Colonic mucosa (tissue), 4 donors: ENCODE results near the gene HORMAD2. TPM values are rescaled to one million over a fixed set of nuclear protein-coding genes. Genes with fewer than 3 reads are reported as not detected.

ENCODE experiments used
- DNase-seq: peaks from one replicate; pipeline ENCODE4 v3.0.0-alpha.2; 2020
- H3K27ac ChIP-seq: fragments of 200-600 bp; one replicate; pipeline ENCODE4 v1.8.0; 2021
- H3K27me3 ChIP-seq: fragments of 200-600 bp; one replicate; pipeline ENCODE4 v1.8.0; 2021
- H3K36me3 ChIP-seq: fragments of 200-600 bp; one replicate; pipeline ENCODE4 v1.8.0; 2021
- H3K4me1 ChIP-seq: fragments of 200-600 bp; one replicate; pipeline ENCODE4 v1.8.0; 2021; ENCODE audit warnings: mild to moderate bottlenecking
- H3K4me3 ChIP-seq: fragments of 200-600 bp; one replicate; pipeline ENCODE4 v1.8.0; 2021
- H3K9ac ChIP-seq, 2 donors: one replicate each; pipeline ENCODE4 v1.7.0; 2013; ENCODE audit warnings: control low read depth in 2 of 2, low read depth in 2 of 2, low read length in 2 of 2
- H3K9me3 ChIP-seq: fragments of 200-600 bp; one replicate; pipeline ENCODE4 v1.8.0; 2021
- intact Hi-C: fragments of 100-400 bp; cut with DNase I; formaldehyde crosslinking; loops from one replicate; pipeline ENCODE4 v1.14.1; 2022
- total RNA-seq, 2 donors: library from RNA; stranded (reverse); fragmentation: NEBNext Ultra II Directional in 1 of 2; extraction: Animal tissue kit (Norgen Biotek cat#: 25700) in 1 of 2; gene quantifications; one replicate each; pipeline ENCODE4 v1.2.1, GENCODE V29; 2021
- TF ChIP-seq, protein P1 (sequence below): fragments of 200-600 bp; IDR thresholded peaks from one replicate; pipeline ENCODE4 v1.8.0; 2022; ENCODE audit warnings: antibody characterized with exemption, mild to moderate bottlenecking
- donor health status: healthy.
- donor health status: DM: no; HTN: no; CAD: no.
- donor health status: DM: no; HTN: no; CAD: no.

Gene HORMAD2
- total RNA-seq, 2 donors from 2014 or later = not detected

GRCh38 chr22:30161051-30161469 lies 80.8 kb downstream of the HORMAD2 start:
- Histone ChIP-seq H3K36me3 (no peaks in the 10 kb centered on the region), H3K27me3 (no peaks in the 10 kb centered on the region), H3K4me1 (no peaks in the 10 kb centered on the region), H3K9me3 (no peaks in the 10 kb centered on the region), H3K27ac (no peak overlapping the region), H3K9ac (no peak overlapping the region), H3K4me3 (no peak overlapping the region)
- DNase-seq = no peak
- TF ChIP-seq, protein P1, sequence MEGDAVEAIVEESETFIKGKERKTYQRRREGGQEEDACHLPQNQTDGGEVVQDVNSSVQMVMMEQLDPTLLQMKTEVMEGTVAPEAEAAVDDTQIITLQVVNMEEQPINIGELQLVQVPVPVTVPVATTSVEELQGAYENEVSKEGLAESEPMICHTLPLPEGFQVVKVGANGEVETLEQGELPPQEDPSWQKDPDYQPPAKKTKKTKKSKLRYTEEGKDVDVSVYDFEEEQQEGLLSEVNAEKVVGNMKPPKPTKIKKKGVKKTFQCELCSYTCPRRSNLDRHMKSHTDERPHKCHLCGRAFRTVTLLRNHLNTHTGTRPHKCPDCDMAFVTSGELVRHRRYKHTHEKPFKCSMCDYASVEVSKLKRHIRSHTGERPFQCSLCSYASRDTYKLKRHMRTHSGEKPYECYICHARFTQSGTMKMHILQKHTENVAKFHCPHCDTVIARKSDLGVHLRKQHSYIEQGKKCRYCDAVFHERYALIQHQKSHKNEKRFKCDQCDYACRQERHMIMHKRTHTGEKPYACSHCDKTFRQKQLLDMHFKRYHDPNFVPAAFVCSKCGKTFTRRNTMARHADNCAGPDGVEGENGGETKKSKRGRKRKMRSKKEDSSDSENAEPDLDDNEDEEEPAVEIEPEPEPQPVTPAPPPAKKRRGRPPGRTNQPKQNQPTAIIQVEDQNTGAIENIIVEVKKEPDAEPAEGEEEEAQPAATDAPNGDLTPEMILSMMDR = no peak
- intact Hi-C loops = no loop called here

DNA sequence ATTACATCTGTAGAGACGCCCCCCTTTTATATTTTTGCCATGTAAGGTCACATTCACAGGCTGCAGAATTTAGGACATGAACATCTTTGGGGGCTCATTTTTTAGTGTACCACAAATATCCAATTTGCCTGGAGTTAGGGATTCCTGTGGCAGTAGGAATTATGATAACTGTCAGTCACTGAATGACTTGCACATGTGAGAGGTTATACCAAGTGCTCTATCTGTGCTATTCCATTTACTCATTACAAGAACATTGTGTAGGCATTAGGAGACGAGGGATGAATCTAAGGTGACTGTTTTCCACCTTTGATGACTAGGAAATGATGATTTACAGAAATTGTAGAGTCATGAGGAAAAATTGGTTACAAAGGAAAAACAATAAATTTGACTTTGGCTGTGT lies 87.0 kb downstream of the HORMAD2 start:
- no peak overlapping the region for H3K27ac ChIP-seq
- H3K36me3 ChIP-seq = no peaks in the 10 kb centered on the region
- TF ChIP-seq, protein P1 = no peak
- DNase-seq = no peak
- no peaks in the 10 kb centered on the region for H3K9me3 ChIP-seq
- intact Hi-C loops = no loop called here
- no peaks in the 10 kb centered on the region for H3K4me1 ChIP-seq
- H3K27me3 ChIP-seq = no peaks in the 10 kb centered on the region
- H3K9ac ChIP-seq = no peak overlapping the region
- no peak overlapping the region for H3K4me3 ChIP-seq

DNA sequence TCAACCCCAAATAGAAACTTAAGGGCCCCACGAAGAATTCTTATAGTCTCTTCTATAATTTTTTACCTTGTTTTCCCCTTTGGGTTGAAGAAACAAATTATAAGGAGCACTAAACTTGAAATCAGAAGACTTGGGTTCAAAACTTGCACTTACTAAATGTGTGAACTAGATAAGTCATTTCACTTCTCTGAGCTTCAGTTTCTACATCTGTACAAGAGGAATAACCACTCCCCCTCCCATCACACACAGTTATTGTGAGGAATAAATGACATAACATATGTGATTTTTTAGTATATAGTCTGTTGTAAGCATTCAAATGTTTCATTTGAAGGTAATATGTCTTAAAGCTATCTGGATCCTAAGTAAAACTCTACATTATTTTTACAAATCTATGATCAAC lies 87.5 kb downstream of the HORMAD2 start:
- no peaks in the 10 kb centered on the region for H3K9me3 ChIP-seq
- no peak overlapping the region for H3K4me3 ChIP-seq
- no peaks in the 10 kb centered on the region for H3K36me3 ChIP-seq
- H3K27me3 ChIP-seq = no peaks in the 10 kb centered on the region
- H3K27ac ChIP-seq = no peak overlapping the region
- H3K4me1 ChIP-seq = no peaks in the 10 kb centered on the region
- TF ChIP-seq, protein P1 = no peak
- intact Hi-C loops = no loop called here
- DNase-seq = no peak
- H3K9ac ChIP-seq = no peak overlapping the region

DNA sequence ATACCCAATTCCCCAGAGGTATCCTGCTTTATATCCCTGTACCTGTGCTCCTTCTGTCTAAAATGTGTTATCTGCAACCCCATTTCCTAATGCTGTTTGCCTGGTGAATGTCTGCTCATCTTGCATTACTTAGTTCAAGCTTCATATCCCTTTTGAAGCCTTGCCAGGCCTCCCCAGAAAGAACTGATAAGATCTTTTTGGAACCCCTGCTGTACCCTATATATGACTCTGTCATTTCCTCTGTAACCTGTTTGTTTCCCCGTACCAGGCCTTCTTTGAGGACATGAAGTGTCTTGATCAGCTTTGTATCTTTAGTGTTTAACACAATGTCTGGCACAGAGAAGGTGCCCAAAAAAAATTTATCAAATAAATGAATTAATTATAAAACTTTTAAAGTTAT lies 88.7 kb downstream of the HORMAD2 start:
- Histone ChIP-seq H3K27ac (no peak overlapping the region), H3K4me1 (no peaks in the 10 kb centered on the region), H3K36me3 (no peaks in the 10 kb centered on the region), H3K4me3 (no peak overlapping the region), H3K9me3 (no peaks in the 10 kb centered on the region), H3K27me3 (no peaks in the 10 kb centered on the region), H3K9ac (no peak overlapping the region)
- no peak for DNase-seq
- TF ChIP-seq, protein P1 = no peak
- intact Hi-C loops = no loop called here

DNA sequence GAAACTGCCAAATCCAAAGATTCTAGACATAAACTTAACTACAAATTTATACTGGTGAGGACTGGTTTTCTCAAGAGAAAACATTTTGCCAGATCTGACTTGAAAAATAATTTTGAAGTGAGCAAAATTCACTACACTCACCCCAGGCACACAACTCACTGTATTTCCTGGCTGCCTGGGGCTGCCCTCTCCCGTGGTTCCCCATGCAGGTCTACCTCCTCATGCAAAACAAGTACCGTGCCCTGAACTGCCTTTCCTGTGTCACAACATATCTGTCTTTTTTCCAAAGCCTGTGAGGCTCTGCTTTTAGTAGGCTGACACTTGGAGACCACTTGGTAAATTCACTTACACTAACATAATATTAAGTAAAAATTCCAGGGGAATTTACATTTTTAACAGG lies 89.9 kb downstream of the HORMAD2 start:
- H3K36me3 ChIP-seq = no peaks in the 10 kb centered on the region
- no peaks in the 10 kb centered on the region for H3K27me3 ChIP-seq
- no peak overlapping the region for H3K9ac ChIP-seq
- intact Hi-C loops = no loop called here
- no peak overlapping the region for H3K27ac ChIP-seq
- H3K4me3 ChIP-seq = no peak overlapping the region
- H3K4me1 ChIP-seq = no peaks in the 10 kb centered on the region
- TF ChIP-seq, protein P1 = no peak
- no peak for DNase-seq
- no peaks in the 10 kb centered on the region for H3K9me3 ChIP-seq

- Histone ChIP-seq H3K9ac (no peak overlapping the region), H3K36me3 (no peaks in the 10 kb centered on the region), H3K27me3 (no peaks in the 10 kb centered on the region), H3K9me3 (no peaks in the 10 kb centered on the region), H3K4me1 (no peaks in the 10 kb centered on the region), H3K4me3 (no peak overlapping the region), H3K27ac (no peak overlapping the region)
- TF ChIP-seq, protein P1 = no peak
- intact Hi-C loops = no loop called here
- DNase-seq = no peak
Measured at GRCh38 chr22:30171008-30171407, 90.7 kb downstream of the HORMAD2 start.
